Glomerular endothelial cell (primary cell): ENCODE data around the gene SETDB2. TPM values are rescaled to one million over a fixed set of nuclear protein-coding genes. Genes with fewer than 3 reads are reported as not detected.
A peak's percentile ranks its signal among the peaks of the same experiment; 100 is the strongest.
"Not testable (repeated sequence)": the region's sequence is repeated elsewhere in the genome, so short reads cannot be mapped to it uniquely, and the experiment has no call there.

Source experiments
- DNase-seq: peaks from one replicate; pipeline ENCODE4 v3.0.0-alpha.2; 2011; ENCODE audit warnings: low read depth, low spot score; ENCODE audit errors: extremely low read depth
- total RNA-seq: library from RNA; depleted of rRNA; stranded (reverse); fragments of >200 nt; gene quantifications from 2 replicates; pipeline ENCODE4 v1.2.3, GENCODE V29; 2015

Gene SETDB2
- total RNA-seq, 1 donor from 2014 or later: 3.9 TPM

GRCh38 chr13:49464621-49465325 is 20.7 kb downstream of the SETDB2 start:
- no peak for DNase-seq

- DNase-seq: no peak
Observed at GRCh38 chr13:49466292-49466838, 22.3 kb downstream of the SETDB2 start.

- DNase-seq: no peak
Observed at GRCh38 chr13:49472186-49472585, 28.1 kb downstream of the SETDB2 start.

- no peak for DNase-seq
Observed at GRCh38 chr13:49476529-49476928, 32.5 kb downstream of the SETDB2 start.

GRCh38 chr13:49481788-49482187 is 37.7 kb downstream of the SETDB2 start:
- no peak for DNase-seq

GRCh38 chr13:49488563-49488962 is 44.5 kb downstream of the SETDB2 start:
- no peak for DNase-seq

- no peak for DNase-seq
Observed at GRCh38 chr13:49494645-49495044, 50.6 kb downstream of the SETDB2 start.

- DNase-seq: no peak
Observed at GRCh38 chr13:49495783-49496762, 52.0 kb downstream of the SETDB2 start, which contains the start of gene PHF11. Gene PHF11 (plus strand): TSS chr13:49495953. CDS start chr13:49496002, 49 bp downstream.

- DNase-seq: not testable (repeated sequence)
Observed at GRCh38 chr13:49496837-49497236, 52.8 kb downstream of the SETDB2 start.

- DNase-seq: no peak
Observed at GRCh38 chr13:49497272-49497671, 53.2 kb downstream of the SETDB2 start.

GRCh38 chr13:49498206-49498605 is 54.1 kb downstream of the SETDB2 start:
- DNase-seq: no peak

- no peak for DNase-seq
Observed at GRCh38 chr13:49499889-49500660, 56.0 kb downstream of the SETDB2 start.

- DNase-seq: peak; percentile 9
Observed at GRCh38 chr13:49502954-49503353, 58.9 kb downstream of the SETDB2 start.

- no peak for DNase-seq
Observed at GRCh38 chr13:49503951-49504350, 59.9 kb downstream of the SETDB2 start.

GRCh38 chr13:49512578-49512977 is 68.5 kb downstream of the SETDB2 start:
- no peak for DNase-seq

- DNase-seq: no peak
Observed at GRCh38 chr13:49516467-49516866, 72.4 kb downstream of the SETDB2 start.

GRCh38 chr13:49517461-49517860 is 73.4 kb downstream of the SETDB2 start:
- no peak for DNase-seq

GRCh38 chr13:49521224-49521623 is 77.2 kb downstream of the SETDB2 start:
- DNase-seq: no peak

- no peak for DNase-seq
Observed at GRCh38 chr13:49524740-49525501, 80.8 kb downstream of the SETDB2 start.

GRCh38 chr13:49527123-49527522 is 83.0 kb downstream of the SETDB2 start:
- DNase-seq: no peak
